ACC112 (cell line): ENCODE results near the gene EFNB1.

Experiments
- H2AFZ ChIP-seq: fragments of 200-600 bp; sonication (generic); one replicate; pipeline ENCODE4 v1.6.0; 2017; ENCODE audit warnings: antibody characterized with exemption, low read length; ENCODE audit not compliant: unreplicated experiment
- H3K27ac ChIP-seq: fragments of 200-600 bp; sonication (generic); 2 replicates; pipeline ENCODE4 v1.5.1; 2014; ENCODE audit warnings: low read depth, mild to moderate bottlenecking, antibody characterized with exemption, low read length, moderate library complexity
- H3K27me3 ChIP-seq: fragments of 200-600 bp; sonication (generic); 2 replicates; pipeline ENCODE4 v1.6.1; 2014; ENCODE audit warnings: mild to moderate bottlenecking, antibody characterized with exemption, low read length, moderate library complexity, mixed read lengths; ENCODE audit not compliant: insufficient read depth
- H3K36me3 ChIP-seq: fragments of 200-600 bp; sonication (generic); 2 replicates; pipeline ENCODE4 v1.6.1; 2016; ENCODE audit warnings: mild to moderate bottlenecking, antibody characterized with exemption, low read length, moderate library complexity, mixed read lengths; ENCODE audit not compliant: insufficient read depth
- H3K4me1 ChIP-seq: fragments of 200-600 bp; sonication (generic); one replicate; pipeline ENCODE4 v1.6.1; 2016; ENCODE audit warnings: low read length, mixed read lengths; ENCODE audit not compliant: insufficient read depth, unreplicated experiment, control insufficient read depth
- H3K4me3 ChIP-seq: fragments of 200-600 bp; sonication (generic); 2 replicates; pipeline ENCODE4 v1.5.1; 2014; ENCODE audit warnings: mild to moderate bottlenecking, low read depth, low read length
- H3K79me2 ChIP-seq: fragments of 200-600 bp; sonication (generic); one replicate; pipeline ENCODE4 v1.6.0; 2016; ENCODE audit warnings: low read length; ENCODE audit not compliant: control insufficient read depth, unreplicated experiment, insufficient read depth

The EFNB1 gene

GRCh38 chrX:68827848-68828624 is 785 bp upstream of the EFNB1 start:
- Histone ChIP-seq H3K36me3 (no peaks in the 10 kb centered on the region), H3K27me3 (no peaks in the 10 kb centered on the region), H3K27ac (peak overlapping the region; percentile 59; the same call in 1 of the 2 replicates), H3K4me3 (peak overlapping the region; percentile 85), H3K4me1 (peaks cover 20% of the 10 kb centered on the region), H2AFZ (no peak overlapping the region), H3K79me2 (peaks cover 21% of the 10 kb centered on the region)

GRCh38 chrX:68829582-68830418 is 979 bp downstream of the EFNB1 start:
- Histone ChIP-seq H3K27me3 (no peaks in the 10 kb centered on the region), H3K4me3 (peak overlapping the region; percentile 85), H3K27ac (no peak overlapping the region), H3K79me2 (peaks cover 30% of the 10 kb centered on the region), H3K4me1 (peaks cover 20% of the 10 kb centered on the region), H2AFZ (peak overlapping the region; percentile 3), H3K36me3 (no peaks in the 10 kb centered on the region)

GRCh38 chrX:68830419-68831404 is 1.9 kb downstream of the EFNB1 start:
- Histone ChIP-seq H3K27me3 (no peaks in the 10 kb centered on the region), H3K4me1 (peaks cover 20% of the 10 kb centered on the region), H3K27ac (no peak overlapping the region), H3K4me3 (peak overlapping the region; percentile 85), H3K36me3 (no peaks in the 10 kb centered on the region), H2AFZ (no peak overlapping the region), H3K79me2 (peaks cover 34% of the 10 kb centered on the region)

DNA sequence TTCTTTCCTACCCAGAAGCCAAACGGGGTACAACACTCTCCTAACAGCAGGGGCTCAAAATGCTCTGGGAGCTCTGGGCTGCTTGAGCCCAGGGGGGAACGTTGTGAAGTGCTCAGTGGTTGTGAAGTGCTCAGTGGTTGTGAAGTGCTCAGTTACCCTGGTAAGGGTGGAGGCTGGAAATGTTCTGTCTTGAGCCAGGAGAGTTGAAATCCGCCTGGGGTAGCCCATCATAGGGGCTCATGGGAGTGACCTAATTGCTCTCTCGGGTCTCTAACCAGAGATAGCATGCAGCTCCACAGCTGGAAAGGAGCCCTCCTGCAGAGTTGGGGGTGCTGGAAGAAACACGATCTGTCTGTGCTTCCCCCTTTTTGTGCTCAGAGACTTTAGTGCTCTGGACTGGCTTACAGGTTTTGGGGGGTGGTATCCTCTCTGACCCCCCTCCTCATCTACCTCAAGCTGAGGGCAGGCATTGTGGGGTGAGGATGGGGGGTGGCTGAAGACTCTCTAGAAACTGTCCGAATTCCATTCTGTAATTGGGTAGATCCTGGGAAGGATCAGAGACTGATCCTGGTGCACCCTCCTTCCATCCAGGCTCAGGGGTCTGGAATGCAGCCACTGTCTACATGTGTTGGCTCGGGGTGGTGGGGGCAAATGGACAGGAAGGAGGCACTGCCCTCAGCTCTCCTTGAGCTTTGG is 2.7 kb downstream of the EFNB1 start:
- Histone ChIP-seq H3K27ac (no peak overlapping the region), H3K4me3 (peak overlapping the region; percentile 85), H3K27me3 (no peaks in the 10 kb centered on the region), H2AFZ (no peak overlapping the region), H3K36me3 (no peaks in the 10 kb centered on the region), H3K79me2 (peaks cover 36% of the 10 kb centered on the region), H3K4me1 (peaks cover 12% of the 10 kb centered on the region)

GRCh38 chrX:68832101-68832416 is 3.2 kb downstream of the EFNB1 start:
- Histone ChIP-seq H3K27ac (no peak overlapping the region), H3K4me1 (peaks cover 7% of the 10 kb centered on the region), H3K4me3 (peak overlapping the region; percentile 85), H3K36me3 (no peaks in the 10 kb centered on the region), H2AFZ (no peak overlapping the region), H3K27me3 (no peaks in the 10 kb centered on the region), H3K79me2 (peaks cover 41% of the 10 kb centered on the region)

DNA sequence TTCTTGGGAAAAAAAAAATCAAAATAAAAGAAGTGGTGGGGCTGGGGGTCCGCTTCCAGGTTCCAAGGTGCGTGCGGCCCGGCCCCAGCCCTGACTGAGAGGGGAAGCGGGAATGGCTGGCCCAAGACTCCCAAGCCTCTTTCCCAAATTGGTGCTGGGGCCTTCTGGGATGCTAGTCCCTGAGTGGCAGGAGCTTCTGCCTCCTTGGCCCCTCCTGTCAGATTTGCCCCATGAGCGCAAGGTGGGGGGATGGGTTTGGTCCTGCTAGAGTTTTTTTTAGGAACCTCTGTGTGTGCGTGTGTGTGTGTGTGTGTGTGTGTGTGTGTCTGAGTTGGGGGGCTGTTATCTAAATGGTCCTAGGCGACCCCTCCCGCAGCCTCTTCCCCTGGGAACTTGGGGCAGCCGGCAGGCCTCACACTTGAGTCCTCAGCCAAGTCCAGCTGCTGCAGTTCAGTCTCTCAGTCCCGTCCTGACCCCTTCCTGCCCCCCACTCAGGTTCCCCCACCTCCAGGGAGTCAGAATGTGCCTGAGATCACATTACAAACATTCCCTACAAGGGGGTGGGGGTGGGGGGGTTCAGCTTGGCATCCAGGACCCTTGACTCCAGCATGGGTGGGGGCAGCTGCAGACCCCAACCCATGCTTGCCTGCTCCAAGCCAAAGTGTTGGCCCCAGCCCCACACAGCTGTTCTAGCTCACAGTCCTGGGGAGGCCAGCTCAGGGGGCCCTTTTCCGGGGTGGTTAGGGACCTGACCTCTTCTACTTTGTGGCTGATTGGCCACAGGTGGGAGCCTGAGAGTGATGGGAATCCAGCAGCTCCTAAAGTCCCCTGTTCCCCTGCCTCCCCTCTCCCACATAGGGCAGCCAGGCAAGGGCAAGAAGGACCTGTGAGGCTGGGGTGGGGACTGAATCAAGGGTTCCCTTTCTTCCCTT is 4.0 kb downstream of the EFNB1 start:
- Histone ChIP-seq H3K4me3 (peak overlapping the region; percentile 85), H2AFZ (no peak overlapping the region), H3K79me2 (peaks cover 42% of the 10 kb centered on the region), H3K27me3 (no peaks in the 10 kb centered on the region), H3K27ac (no peak overlapping the region), H3K4me1 (peaks cover 4% of the 10 kb centered on the region), H3K36me3 (no peaks in the 10 kb centered on the region)

- Histone ChIP-seq H3K4me3 (no peak overlapping the region), H3K4me1 (peaks cover 4% of the 10 kb centered on the region), H3K79me2 (peaks cover 42% of the 10 kb centered on the region), H3K27me3 (no peaks in the 10 kb centered on the region), H3K36me3 (no peaks in the 10 kb centered on the region), H3K27ac (no peak overlapping the region), H2AFZ (no peak overlapping the region)
Observed at GRCh38 chrX:68833448-68833805, 4.6 kb downstream of the EFNB1 start.

- Histone ChIP-seq H3K4me3 (no peak overlapping the region), H2AFZ (no peak overlapping the region), H3K4me1 (peaks cover 4% of the 10 kb centered on the region), H3K27ac (no peak overlapping the region), H3K27me3 (no peaks in the 10 kb centered on the region), H3K79me2 (peaks cover 42% of the 10 kb centered on the region), H3K36me3 (no peaks in the 10 kb centered on the region)
Observed at GRCh38 chrX:68833855-68834331, 5.1 kb downstream of the EFNB1 start.

GRCh38 chrX:68834371-68835103 is 5.7 kb downstream of the EFNB1 start:
- Histone ChIP-seq H3K27me3 (no peaks in the 10 kb centered on the region), H2AFZ (no peak overlapping the region), H3K4me1 (peaks cover 4% of the 10 kb centered on the region), H3K4me3 (no peak overlapping the region), H3K27ac (no peak overlapping the region), H3K36me3 (no peaks in the 10 kb centered on the region), H3K79me2 (peaks cover 42% of the 10 kb centered on the region)
